ENCODE results near the gene PDZD7.

PDZD7 gene

GRCh38 chr10:101061624-101062231 lies 30.8 kb upstream of the PDZD7 start, which contains the start of gene KAZALD1:
Gene KAZALD1 (plus strand): TSS chr10:101061989. CDS start chr10:101062593, 604 bp downstream.
- no peak for FAIRE-seq
- DNase-seq (ENCODE audit: insufficient read length, low spot score), result no peak

GRCh38 chr10:101060951-101061623 lies 30.2 kb upstream of the PDZD7 start:
- peak; percentile 71 for FAIRE-seq
- DNase-seq (ENCODE audit: insufficient read length, low spot score), result peak; percentile 75

- DNase-seq (ENCODE audit: insufficient read length, low spot score), result peak; percentile 67
- peak; percentile 90 for FAIRE-seq
Observed at GRCh38 chr10:101060036-101060950, 29.4 kb upstream of the PDZD7 start.

GRCh38 chr10:101056365-101057151 lies 25.6 kb upstream of the PDZD7 start:
- FAIRE-seq (no peak), DNase-seq (ENCODE audit: insufficient read length, low spot score) (no peak)

- FAIRE-seq (no peak), DNase-seq (ENCODE audit: insufficient read length, low spot score) (no peak)
Observed at GRCh38 chr10:101055411-101055810, 24.5 kb upstream of the PDZD7 start.

GRCh38 chr10:101054876-101055275 lies 23.9 kb upstream of the PDZD7 start:
- no peak for DNase-seq (ENCODE audit: insufficient read length, low spot score)
- no peak for FAIRE-seq

- no peak for DNase-seq (ENCODE audit: insufficient read length, low spot score)
- FAIRE-seq, result no peak
Observed at GRCh38 chr10:101054351-101054750, 23.4 kb upstream of the PDZD7 start.

GRCh38 chr10:101053516-101053915 lies 22.6 kb upstream of the PDZD7 start:
- DNase-seq (ENCODE audit: insufficient read length, low spot score), result no peak
- no peak for FAIRE-seq

GRCh38 chr10:101052285-101052684 lies 21.4 kb upstream of the PDZD7 start:
- DNase-seq (ENCODE audit: insufficient read length, low spot score), result no peak
- FAIRE-seq, result no peak

GRCh38 chr10:101050208-101051069 lies 19.5 kb upstream of the PDZD7 start:
- FAIRE-seq (peak; percentile 65), DNase-seq (ENCODE audit: insufficient read length, low spot score) (no peak)

GRCh38 chr10:101047961-101048892 lies 17.3 kb upstream of the PDZD7 start:
- DNase-seq (ENCODE audit: insufficient read length, low spot score) (no peak), FAIRE-seq (no peak)

GRCh38 chr10:101047268-101047667 lies 16.3 kb upstream of the PDZD7 start:
- FAIRE-seq, result no peak
- no peak for DNase-seq (ENCODE audit: insufficient read length, low spot score)

- FAIRE-seq, result no peak
- DNase-seq (ENCODE audit: insufficient read length, low spot score), result no peak
Observed at GRCh38 chr10:101046332-101047238, 15.7 kb upstream of the PDZD7 start.

GRCh38 chr10:101044117-101044516 lies 13.2 kb upstream of the PDZD7 start:
- no peak for DNase-seq (ENCODE audit: insufficient read length, low spot score)
- FAIRE-seq, result no peak

- FAIRE-seq (no peak), DNase-seq (ENCODE audit: insufficient read length, low spot score) (no peak)
Observed at GRCh38 chr10:101043363-101043707, 12.4 kb upstream of the PDZD7 start.

- FAIRE-seq (peak; percentile 97), DNase-seq (ENCODE audit: insufficient read length, low spot score) (peak; percentile 87)
Observed at GRCh38 chr10:101042667-101043362, 11.9 kb upstream of the PDZD7 start.

- FAIRE-seq (no peak), DNase-seq (ENCODE audit: insufficient read length, low spot score) (no peak)
Observed at GRCh38 chr10:101042118-101042517, 11.2 kb upstream of the PDZD7 start.
